Measurements from ENCODE around the gene GALR2. TPM values are rescaled to one million over a fixed set of nuclear protein-coding genes. Genes with fewer than 3 reads are reported as not detected.

GALR2 gene
- total and polyA plus RNA-seq, 10 of the 15 experiments (the other 5 are each of a cell fraction or from before 2014, with no cell fraction given) = 0.06 to 1.2 (median 0.22) TPM; not detected in 5

GRCh38 chr17:76033139-76033538 is 41.4 kb upstream of the GALR2 start:
- no peak overlapping the region for H3K9ac ChIP-seq (ENCODE audit: control insufficient read depth, insufficient read depth, low read length)
- in situ Hi-C loops (cut with MboI) = no loop called here
- ATAC-seq (no peak), FAIRE-seq (no peak), DNase-seq (ENCODE audit: low read depth, low spot score) (no peak)
- no peak overlapping the region for H3K4me2 ChIP-seq (ENCODE audit: control insufficient read depth, insufficient read depth)
- no peaks in the 10 kb centered on the region for H3K9me3 ChIP-seq (replicated peaks; ENCODE audit: control insufficient read depth, insufficient read depth, low read length)
- WGBS (ENCODE audit: insufficient coverage, insufficient replicate concordance, low lambda C conversion rate, missing lambda C conversion rate) = 78% methylated on average over 6 of the region's 6 CpGs
- CTCF ChIA-PET = interaction anchor here (0.7 to 1.6 kb wide), 3 partner anchors 19 to 246 kb away, joined by 4 to 5 read pairs (median 4); no protein-coding TSS in a partner anchor
- intact Hi-C loops (cut with micrococcal nuclease; ENCODE audit: unreplicated experiment) = no loop called here
- BruUV-seq (replicated peaks) = no TSS peak
- H3K36me3 ChIP-seq (ENCODE audit: control insufficient read depth in 2 of 2, insufficient read depth in 2 of 2, low read length in 1 of 2) = peaks cover 0 to 6% of the 10 kb centered on the region in 2 experiments; a peak in 2 of 4 replicates
- H3K4me1 ChIP-seq (ENCODE audit: control insufficient read depth, insufficient read depth, low read length) = no peaks in the 10 kb centered on the region
- no peak overlapping the region for H2AFZ ChIP-seq (ENCODE audit: control insufficient read depth, low read depth, low read length)
- H3K4me3 ChIP-seq = no peak overlapping the region
- SMC1A ChIA-PET (ENCODE audit: uncharacterized antibody, unreplicated experiment) = interaction anchor here (1.1 kb wide), 1 partner anchor 30 kb away, joined by 3 read pairs; no protein-coding TSS in a partner anchor
- no peaks in the 10 kb centered on the region for H3K79me2 ChIP-seq (ENCODE audit: control insufficient read depth, insufficient read depth, low read length)
- no peak overlapping the region for H3K27ac ChIP-seq (ENCODE audit: control insufficient read depth, insufficient read depth)
- POLR2A ChIA-PET = interaction anchor here (0.7 kb wide), 1 partner anchor 129 kb away, joined by 3 read pairs; the partner anchor contains the start of gene MRPL38
- H3K27me3 ChIP-seq (replicated peaks in 1 of 2; ENCODE audit: control insufficient read depth in 2 of 2, insufficient read depth in 2 of 2, low read length in 1 of 2) = no peaks in the 10 kb centered on the region
- H4K20me1 ChIP-seq (ENCODE audit: control insufficient read depth, insufficient read depth) = no peaks in the 10 kb centered on the region
- RAD21 ChIA-PET (ENCODE audit: unreplicated experiment) = interaction anchor here (1.4 kb wide), 1 partner anchor 15 kb away, joined by 3 read pairs; no protein-coding TSS in a partner anchor
- no peak for TF ChIP-seq CBX3 (IDR thresholded peaks at IDR 0.05; ENCODE audit: borderline replicate concordance, low read depth)
- TF ChIP-seq CEBPZ (IDR thresholded peaks at IDR 0.05; ENCODE audit: low read depth, low read length) = no peak
- no peak for TF ChIP-seq CEBPB (IDR thresholded peaks at IDR 0.05; ENCODE audit: borderline replicate concordance in 1 of 2, low read depth in 2 of 2, low read length in 2 of 2)
- TF ChIP-seq STAT3 (IDR thresholded peaks at IDR 0.05; ENCODE audit: low read depth, low read length) = no peak
- TF ChIP-seq RFX5 (IDR thresholded peaks at IDR 0.05; ENCODE audit: low read depth, low read length) = no peak
- TF ChIP-seq DPF2 (IDR thresholded peaks at IDR 0.05) = no peak
- TF ChIP-seq SREBF2 (IDR thresholded peaks at IDR 0.05; ENCODE audit: low read length) = no peak
- TF ChIP-seq CBX5 (IDR thresholded peaks at IDR 0.05; ENCODE audit: low read depth) = no peak
- TF ChIP-seq YBX1 (IDR thresholded peaks at IDR 0.05) = no peak
- TF ChIP-seq SKIL (IDR thresholded peaks at IDR 0.05; ENCODE audit: low read depth, poor library complexity, severe bottlenecking) = no peak
- no peak for TF ChIP-seq E2F4 (IDR thresholded peaks at IDR 0.05; ENCODE audit: low read depth, low read length)
- TF ChIP-seq BMI1 (IDR thresholded peaks at IDR 0.05; ENCODE audit: borderline replicate concordance) = no peak
- no peak for TF ChIP-seq EP300 (IDR thresholded peaks at IDR 0.05; ENCODE audit: borderline replicate concordance in 1 of 2, control insufficient read depth in 1 of 2, low read depth in 2 of 2, low read length in 2 of 2)
- no peak for TF ChIP-seq CHD1 (IDR thresholded peaks at IDR 0.05; ENCODE audit: low read depth, low read length)
- no peak for TF ChIP-seq RB1 (IDR thresholded peaks at IDR 0.05; ENCODE audit: borderline replicate concordance)

All from GM12878 (cell line).